Ascending aorta (tissue), 2 donors: ENCODE data around the gene ISX. TPM values are rescaled to one million over a fixed set of nuclear protein-coding genes. Genes with fewer than 3 reads are reported as not detected.

ENCODE experiments used
- DNase-seq, 2 donors: peaks; one replicate each; pipeline ENCODE4 v3.0.0-alpha.2; 2019; ENCODE audit warnings: low spot score in 2 of 2
- H3K27ac ChIP-seq, 2 donors: fragments of 200-600 bp; sonication (generic); one replicate each; pipeline ENCODE4 v1.5.1; 2016 to 2017; ENCODE audit warnings: mild to moderate bottlenecking in 1 of 2
- H3K27me3 ChIP-seq: fragments of 200-600 bp; sonication (generic); one replicate; pipeline ENCODE4 v1.5.1; 2017
- H3K36me3 ChIP-seq, 2 donors: fragments of 200-600 bp; sonication (generic); one replicate each; pipeline ENCODE4 v1.5.1; 2016
- H3K4me1 ChIP-seq, 2 donors: fragments of 200-600 bp; sonication (generic); one replicate each; pipeline ENCODE4 v1.5.1; 2016 to 2017; ENCODE audit warnings: mild to moderate bottlenecking in 1 of 2
- H3K4me3 ChIP-seq, 2 donors: fragments of 200-600 bp; sonication (generic); one replicate each; pipeline ENCODE4 v1.5.1; 2016 to 2017; ENCODE audit warnings: mild to moderate bottlenecking in 1 of 2
- H3K9me3 ChIP-seq, 2 donors: fragments of 200-600 bp; sonication (generic); one replicate each; pipeline ENCODE4 v1.5.1; 2016
- intact Hi-C: fragments of 100-400 bp; cut with DNase I; formaldehyde crosslinking; loops from one replicate; pipeline ENCODE4 v1.15.1; 2023
- total RNA-seq: library from RNA; depleted of rRNA; stranded (reverse); fragments of >200 nt; gene quantifications from one replicate; pipeline ENCODE4 v1.1.0, GENCODE V29; 2016
- TF ChIP-seq, protein P1 (sequence below), 3 experiments: fragments of 200-600 bp in 2 of 3; fragments of 450-650 bp in 1 of 3; sonication (generic) in 2 of 3; IDR thresholded peaks; one replicate each; pipeline ENCODE4 v1.5.1; 2016 to 2019; ENCODE audit warnings: antibody characterized with exemption in 3 of 3, mild to moderate bottlenecking in 1 of 3, moderate library complexity in 1 of 3

The ISX gene
- total RNA-seq, 1 donor from 2014 or later: not detected

DNA sequence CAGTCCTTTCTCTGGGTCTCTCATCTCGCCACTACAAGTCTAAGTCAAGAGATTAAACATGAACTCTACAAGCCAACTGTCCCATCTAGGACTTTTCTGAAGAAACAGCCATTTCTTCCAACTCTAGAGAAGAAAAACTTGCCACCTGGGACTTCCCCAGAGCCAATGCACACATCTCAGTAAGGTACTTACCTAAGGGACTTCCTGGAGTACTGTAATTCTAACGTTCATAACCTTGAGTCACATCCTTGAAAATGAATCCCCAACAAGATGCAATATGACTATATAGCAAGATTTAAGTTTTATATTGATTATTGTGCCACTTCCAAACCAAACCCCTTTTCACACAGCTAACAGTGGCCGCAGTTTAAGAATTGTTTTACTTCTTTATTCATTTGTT is 11.9 kb upstream of the ISX start:
- Histone ChIP-seq H3K4me3 (no peak overlapping the region), H3K27ac (no peak overlapping the region), H3K9me3 (no peaks in the 10 kb centered on the region), H3K4me1 (no peaks in the 10 kb centered on the region), H3K27me3 (no peaks in the 10 kb centered on the region), H3K36me3 (no peaks in the 10 kb centered on the region)
- TF ChIP-seq, protein P1, sequence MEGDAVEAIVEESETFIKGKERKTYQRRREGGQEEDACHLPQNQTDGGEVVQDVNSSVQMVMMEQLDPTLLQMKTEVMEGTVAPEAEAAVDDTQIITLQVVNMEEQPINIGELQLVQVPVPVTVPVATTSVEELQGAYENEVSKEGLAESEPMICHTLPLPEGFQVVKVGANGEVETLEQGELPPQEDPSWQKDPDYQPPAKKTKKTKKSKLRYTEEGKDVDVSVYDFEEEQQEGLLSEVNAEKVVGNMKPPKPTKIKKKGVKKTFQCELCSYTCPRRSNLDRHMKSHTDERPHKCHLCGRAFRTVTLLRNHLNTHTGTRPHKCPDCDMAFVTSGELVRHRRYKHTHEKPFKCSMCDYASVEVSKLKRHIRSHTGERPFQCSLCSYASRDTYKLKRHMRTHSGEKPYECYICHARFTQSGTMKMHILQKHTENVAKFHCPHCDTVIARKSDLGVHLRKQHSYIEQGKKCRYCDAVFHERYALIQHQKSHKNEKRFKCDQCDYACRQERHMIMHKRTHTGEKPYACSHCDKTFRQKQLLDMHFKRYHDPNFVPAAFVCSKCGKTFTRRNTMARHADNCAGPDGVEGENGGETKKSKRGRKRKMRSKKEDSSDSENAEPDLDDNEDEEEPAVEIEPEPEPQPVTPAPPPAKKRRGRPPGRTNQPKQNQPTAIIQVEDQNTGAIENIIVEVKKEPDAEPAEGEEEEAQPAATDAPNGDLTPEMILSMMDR (IDR thresholded peaks at IDR 0.05): no peak
- intact Hi-C loops: no loop called here
- DNase-seq: no peak

- TF ChIP-seq, protein P1 (IDR thresholded peaks at IDR 0.05): no peak
These were observed 9.5 kb upstream of the ISX start for GRCh38 chr22:35056486-35056885.

GRCh38 chr22:35057155-35057554 is 8.8 kb upstream of the ISX start:
- no peaks in the 10 kb centered on the region for H3K4me1 ChIP-seq
- no peak overlapping the region for H3K27ac ChIP-seq
- no peak for DNase-seq
- intact Hi-C loops: no loop called here
- no peak overlapping the region for H3K4me3 ChIP-seq
- H3K9me3 ChIP-seq: no peaks in the 10 kb centered on the region
- TF ChIP-seq, protein P1 (IDR thresholded peaks at IDR 0.05): no peak
- H3K36me3 ChIP-seq: no peaks in the 10 kb centered on the region
- no peaks in the 10 kb centered on the region for H3K27me3 ChIP-seq

More at GRCh38 chr22:35056486-35056885, 9.5 kb upstream of the ISX start:
- Histone ChIP-seq H3K4me1 (no peaks in the 10 kb centered on the region), H3K27me3 (no peaks in the 10 kb centered on the region), H3K9me3 (no peaks in the 10 kb centered on the region), H3K4me3 (no peak overlapping the region), H3K36me3 (no peaks in the 10 kb centered on the region), H3K27ac (no peak overlapping the region)
- intact Hi-C loops: no loop called here
- no peak for DNase-seq

GRCh38 chr22:35059632-35060031 is 6.3 kb upstream of the ISX start:
- no peaks in the 10 kb centered on the region for H3K9me3 ChIP-seq
- H3K4me1 ChIP-seq: no peaks in the 10 kb centered on the region
- H3K27me3 ChIP-seq: no peaks in the 10 kb centered on the region
- TF ChIP-seq, protein P1 (IDR thresholded peaks at IDR 0.05): no peak
- DNase-seq: no peak
- H3K27ac ChIP-seq: no peak overlapping the region
- H3K36me3 ChIP-seq: no peaks in the 10 kb centered on the region
- H3K4me3 ChIP-seq: no peak overlapping the region
- intact Hi-C loops: no loop called here

- no peak overlapping the region for H3K4me3 ChIP-seq
- intact Hi-C loops: no loop called here
- no peak overlapping the region for H3K27ac ChIP-seq
- no peaks in the 10 kb centered on the region for H3K4me1 ChIP-seq
- H3K9me3 ChIP-seq: no peaks in the 10 kb centered on the region
- DNase-seq: no peak
- no peaks in the 10 kb centered on the region for H3K27me3 ChIP-seq
- H3K36me3 ChIP-seq: no peaks in the 10 kb centered on the region
- TF ChIP-seq, protein P1 (IDR thresholded peaks at IDR 0.05): no peak
These were observed 1.3 kb upstream of the ISX start for GRCh38 chr22:35064664-35065063.

DNA sequence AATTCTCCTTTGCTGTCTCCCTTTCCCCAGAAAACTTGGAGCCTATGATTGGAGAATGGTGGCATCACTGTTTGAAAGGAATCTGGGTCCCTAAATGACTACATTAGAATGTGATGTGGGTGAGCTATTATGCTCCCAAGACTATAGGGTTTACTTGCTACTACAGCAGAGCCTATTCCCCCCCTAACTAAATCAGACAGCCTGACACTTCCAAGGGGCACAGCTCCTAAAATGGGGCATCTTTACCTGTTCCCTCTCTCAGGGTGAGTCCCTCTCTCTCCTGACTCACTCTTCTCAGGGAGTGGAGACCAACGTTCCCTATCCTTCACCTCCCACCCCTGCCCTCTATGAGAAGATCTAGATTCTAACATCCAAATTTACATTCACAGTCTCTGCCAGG is 775 bp upstream of the ISX start:
- Histone ChIP-seq H3K4me3 (no peak overlapping the region), H3K4me1 (no peaks in the 10 kb centered on the region), H3K36me3 (no peaks in the 10 kb centered on the region), H3K27me3 (no peaks in the 10 kb centered on the region), H3K9me3 (no peaks in the 10 kb centered on the region), H3K27ac (no peak overlapping the region)
- no peak for DNase-seq
- TF ChIP-seq, protein P1 (IDR thresholded peaks at IDR 0.05): no peak
- intact Hi-C loops: no loop called here
